HG03175 (cell line): ENCODE data around the gene MPND.

ENCODE experiments used
- ATAC-seq: cut with Tn5 transposase; IDR thresholded peaks from one replicate; pipeline ENCODE4 v1.9.1; 2021; ENCODE audit warnings: mild to moderate bottlenecking, moderate library complexity; ENCODE audit not compliant: unreplicated experiment

The MPND gene

DNA sequence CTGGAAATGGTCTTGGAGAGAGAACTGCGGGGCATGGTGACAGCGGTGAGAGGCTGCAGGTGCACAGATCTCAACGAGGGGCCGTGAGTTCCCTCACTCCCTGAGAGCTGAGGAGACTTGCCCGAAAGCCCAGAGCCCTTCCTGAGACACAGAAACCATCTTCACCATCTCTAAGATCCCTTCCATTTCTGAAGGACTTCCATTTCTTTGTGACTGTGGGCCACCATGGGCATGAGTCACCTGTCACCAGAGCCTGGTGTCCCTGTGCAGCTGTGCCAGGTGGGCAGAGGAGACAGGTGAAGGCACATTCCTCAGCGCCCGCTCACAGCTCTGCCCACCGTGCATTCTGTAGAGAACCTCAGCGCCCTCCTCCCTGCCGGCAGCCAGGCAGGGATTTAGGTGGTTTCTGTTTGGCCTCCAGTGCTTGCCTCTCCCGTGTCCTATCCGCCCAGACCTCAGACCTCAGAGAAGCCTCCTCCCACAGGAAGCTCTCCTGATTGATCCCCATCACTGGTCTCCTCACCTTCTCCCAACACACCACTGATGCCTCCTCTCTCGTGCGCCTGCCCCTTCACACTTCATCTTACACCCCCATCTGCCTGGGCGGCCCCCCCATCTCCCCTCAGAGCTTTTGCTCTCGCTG lies 32.8 kb downstream of the MPND start:
- no peak for ATAC-seq

DNA sequence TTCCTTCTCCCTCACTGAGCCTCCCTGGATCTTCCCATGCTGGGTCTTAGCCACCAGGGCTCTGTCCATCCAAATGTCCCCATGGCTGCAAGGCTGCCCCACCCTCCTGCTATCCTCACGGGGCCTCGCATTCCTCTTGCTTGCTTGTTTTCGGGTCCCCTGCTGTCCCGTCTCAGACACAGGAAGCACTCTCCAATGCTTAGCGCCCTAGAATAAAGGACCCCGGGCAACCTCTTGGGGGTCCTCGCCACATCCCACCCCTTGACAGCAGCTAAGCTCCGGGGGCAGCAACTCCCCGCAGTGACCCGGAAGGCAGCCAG lies 33.3 kb downstream of the MPND start:
- ATAC-seq: no peak

DNA sequence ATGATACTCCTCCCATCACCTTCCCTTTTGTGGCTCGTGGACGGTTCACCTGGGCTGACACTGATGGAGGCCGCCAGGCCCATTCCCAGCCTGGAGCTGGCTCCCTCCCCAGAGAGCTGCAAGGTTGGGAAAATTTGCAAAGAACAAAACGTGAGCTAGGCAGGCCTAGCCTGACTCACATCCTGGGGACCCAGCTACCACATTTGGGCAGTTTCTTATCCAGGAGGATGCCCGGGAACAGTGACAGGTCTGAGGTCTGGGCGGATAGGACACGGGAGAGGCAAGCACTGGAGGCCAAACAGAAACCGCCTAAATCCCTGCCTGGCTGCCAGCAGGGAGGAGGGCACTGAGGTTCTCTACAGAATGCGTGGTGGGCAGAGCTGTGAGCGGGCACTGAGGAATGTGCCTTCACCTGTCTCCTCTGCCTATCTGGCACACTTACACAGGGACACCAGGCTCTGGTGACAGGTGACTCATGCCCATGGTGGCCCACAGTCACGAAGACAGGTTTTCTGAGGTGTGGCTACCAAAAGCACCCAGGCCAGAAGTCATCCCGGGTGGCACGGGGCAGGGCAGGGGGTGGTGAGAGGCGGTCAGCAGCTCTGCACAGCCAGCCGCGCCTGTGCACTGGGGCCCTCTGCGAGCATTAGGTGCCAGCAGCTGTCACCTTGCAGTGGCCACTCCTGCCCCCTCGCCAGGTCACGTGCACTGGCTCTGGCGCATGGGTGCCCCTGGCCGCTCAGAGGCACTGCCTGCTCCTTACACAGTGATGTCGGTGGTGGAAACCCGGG lies 33.8 kb downstream of the MPND start:
- ATAC-seq: no peak

DNA sequence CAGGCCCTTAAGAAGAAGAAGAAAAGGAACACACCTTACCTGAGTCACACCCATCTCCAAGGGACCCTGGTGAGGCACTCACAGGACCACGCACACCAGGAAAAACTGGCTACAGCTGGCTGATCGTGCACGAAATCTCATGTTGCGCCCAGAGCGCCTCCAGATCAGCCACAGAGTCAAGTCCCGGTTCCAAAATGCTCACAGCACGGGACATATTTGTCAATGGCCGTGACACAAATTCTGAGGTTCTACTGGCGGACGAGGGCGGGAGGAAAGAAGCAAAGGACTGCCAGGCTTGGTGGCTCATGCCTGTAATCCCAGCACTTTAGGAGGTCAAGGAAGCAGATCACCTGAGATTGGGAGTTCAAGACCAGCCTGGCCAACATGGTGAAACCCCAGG lies 35.5 kb downstream of the MPND start:
- no peak for ATAC-seq

DNA sequence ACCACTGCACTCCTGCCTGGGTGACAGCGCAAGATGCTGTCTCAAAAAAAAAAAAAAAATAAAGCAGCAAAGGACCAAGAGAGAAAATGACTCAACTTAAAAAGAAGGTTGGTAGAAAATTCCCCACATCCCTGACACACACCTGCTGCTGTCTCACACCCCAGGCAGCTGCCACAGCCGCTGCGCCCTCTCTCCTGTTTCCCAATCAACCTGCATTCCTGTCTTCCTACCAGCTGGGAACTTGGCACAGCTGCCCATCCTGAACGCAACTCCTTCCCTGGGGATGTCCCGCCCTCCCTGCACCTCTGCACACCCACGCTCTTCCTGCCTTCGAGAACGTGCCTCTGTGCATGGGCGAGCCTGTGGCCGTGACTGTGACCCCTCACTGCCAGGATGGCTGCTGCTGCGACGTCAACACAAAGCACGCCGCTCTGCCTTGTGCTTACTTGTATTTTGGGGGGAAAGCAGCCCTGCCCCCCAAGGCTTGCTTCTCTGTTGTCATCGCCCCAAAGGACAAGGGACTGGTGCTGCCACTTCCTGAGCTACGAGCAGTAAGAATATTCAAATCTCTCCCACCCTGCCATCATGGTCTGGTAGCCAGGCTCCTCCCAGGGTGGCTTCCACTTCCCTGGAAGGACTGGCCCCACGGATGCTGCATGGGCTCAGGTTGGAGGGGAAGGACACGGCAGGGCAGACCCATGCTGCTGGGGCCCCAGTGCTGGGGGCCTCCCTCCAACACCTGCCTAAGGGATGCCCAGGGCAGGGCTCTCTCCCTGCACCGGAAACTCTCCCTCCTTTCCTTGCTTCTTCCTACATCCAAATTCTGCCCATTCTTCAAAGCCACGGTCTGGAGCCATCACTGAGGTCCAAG lies 36.3 kb downstream of the MPND start:
- ATAC-seq: no peak

DNA sequence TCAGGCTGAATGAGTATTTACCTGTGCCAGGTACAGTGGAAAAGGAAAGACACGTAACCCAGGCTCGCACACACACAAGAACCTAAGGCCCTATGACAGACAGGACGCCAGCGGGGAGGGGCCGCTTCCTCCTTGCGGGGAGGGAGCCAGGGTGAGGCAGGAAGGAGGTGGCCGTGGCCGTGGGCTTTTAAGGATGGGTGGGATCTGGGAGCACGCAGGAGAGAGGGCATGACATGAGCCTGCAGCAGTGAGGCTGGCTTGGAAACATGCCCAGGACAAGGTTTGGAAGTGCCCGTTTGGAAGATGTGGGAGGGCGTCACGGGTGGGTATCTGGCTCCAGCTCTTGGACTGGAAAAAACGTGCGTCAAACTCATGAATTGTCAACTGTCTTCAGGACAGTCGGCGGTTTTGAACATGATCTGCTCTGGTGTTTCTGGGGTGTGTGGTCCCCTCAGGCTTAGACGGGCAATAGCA lies 36.9 kb downstream of the MPND start:
- ATAC-seq: no peak

DNA sequence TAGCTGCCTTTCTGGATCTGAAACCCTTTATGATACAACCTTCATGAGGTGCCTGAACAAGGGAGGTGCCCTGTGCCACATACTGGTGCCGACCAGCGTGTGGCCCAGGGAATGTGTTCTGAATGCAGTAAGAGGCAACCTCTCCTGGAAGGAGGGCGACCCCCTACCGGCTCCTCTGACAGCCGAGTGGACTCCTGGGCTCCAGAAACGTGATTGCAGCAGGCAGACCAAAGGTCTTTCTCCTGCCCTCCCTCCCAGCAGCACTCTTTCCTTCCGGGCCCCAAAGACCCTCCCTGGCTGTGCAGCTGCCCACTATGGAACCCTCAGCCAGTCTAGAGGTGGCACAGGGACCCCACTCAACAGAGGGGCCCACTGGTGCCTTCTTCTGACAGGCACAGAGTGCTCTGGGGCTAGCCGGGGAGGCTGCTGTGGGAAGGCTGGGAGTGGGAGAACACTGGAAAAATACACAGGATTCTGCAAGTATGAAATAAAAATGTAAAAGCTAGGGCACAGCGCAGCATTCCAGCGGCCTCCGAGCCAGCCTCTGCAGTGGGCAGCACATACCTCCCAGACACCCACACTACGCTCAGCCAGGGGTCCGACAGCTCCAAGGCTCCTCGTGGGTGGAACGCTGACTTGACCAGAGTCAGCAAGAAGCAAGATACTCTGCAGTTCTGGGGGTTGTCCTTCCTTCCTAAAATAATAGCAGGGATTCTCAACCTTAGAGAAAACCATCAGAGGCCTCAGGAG lies 42.1 kb downstream of the MPND start:
- no peak for ATAC-seq

DNA sequence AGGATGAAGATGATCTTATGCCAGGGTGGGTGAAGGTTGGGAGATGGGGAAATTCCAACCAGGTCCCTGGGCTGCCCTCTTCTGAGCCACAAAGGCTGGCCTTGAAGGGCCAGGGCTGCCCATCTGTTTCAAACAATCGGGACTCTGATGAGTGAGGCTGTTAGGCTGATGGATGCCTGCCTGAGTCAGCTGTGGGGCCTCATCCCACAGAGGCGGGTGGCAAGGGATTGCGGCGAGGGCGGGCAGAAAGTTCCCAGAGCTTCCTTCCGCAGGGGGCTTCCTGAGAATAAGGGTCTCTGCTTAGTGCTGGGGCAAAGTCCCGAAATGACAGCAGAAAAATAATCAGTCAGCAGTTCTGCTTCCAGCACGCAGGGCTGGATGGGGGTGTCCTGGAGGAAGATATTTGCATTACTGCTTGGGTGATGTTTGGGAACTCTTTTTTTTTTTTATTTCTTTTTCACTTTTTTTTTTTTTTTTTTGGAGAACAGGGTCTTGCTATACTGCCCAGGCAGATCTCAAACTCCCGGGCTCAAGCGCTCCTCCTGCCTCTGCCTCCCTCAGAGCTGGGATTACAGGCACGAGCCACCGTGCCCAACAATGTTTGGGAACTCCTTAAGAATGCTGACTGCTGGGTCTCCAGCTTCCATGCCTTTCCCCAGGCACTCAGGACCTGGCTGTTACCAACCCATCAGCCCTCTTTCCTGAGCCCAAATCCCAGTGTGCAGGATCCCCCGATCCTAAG lies 42.9 kb downstream of the MPND start:
- ATAC-seq: no peak

DNA sequence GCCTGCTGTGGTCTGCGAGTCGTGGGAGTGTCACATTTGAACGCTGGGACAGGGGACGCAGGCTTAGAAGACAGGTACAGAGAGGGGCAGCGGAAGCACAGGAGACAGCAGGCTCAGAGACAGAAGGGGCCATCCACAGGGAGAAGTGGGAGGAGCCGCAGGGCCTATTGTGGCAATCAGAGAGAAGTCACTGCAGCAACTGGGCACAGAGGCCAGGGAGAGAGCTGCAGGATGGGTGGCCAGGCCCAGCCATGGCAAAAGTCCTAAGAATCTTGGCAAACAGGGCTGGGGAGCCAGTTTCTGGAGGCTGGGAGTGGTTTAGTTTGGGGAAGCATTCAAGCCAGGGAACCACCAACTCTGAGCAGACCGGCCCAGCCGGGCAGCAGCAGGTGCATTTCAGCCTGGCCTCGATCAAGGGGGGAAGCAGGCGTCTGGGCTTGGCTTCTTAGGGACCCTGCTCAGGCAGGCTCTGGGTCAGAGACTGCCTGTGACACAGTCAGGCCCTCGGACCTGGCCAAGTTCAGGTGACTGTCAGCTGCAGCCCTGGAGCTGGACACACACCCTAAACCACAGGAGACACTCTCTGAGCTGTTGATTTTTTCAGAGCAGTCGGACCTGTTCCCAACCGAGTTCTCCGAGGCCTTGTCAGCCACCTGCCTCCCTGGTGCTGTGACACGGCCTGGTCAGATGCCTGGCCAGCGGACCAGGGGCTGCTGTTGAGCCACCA lies 45.1 kb downstream of the MPND start:
- ATAC-seq: no peak

DNA sequence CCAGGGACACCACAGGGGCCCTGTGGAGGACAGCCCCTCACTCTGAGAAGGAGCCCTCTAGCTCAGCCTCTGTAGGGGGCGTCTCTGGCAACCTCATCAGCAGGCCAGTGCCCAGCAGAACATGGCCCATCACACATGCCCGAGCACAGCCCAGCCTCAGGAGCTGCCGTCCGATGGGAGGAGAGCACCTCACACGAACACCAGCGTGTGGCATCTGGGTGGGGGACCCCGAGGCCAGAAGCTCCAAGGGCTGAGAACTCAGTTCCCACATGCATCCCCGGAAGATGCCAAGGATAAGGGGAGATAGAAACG lies 45.7 kb downstream of the MPND start:
- ATAC-seq: no peak

DNA sequence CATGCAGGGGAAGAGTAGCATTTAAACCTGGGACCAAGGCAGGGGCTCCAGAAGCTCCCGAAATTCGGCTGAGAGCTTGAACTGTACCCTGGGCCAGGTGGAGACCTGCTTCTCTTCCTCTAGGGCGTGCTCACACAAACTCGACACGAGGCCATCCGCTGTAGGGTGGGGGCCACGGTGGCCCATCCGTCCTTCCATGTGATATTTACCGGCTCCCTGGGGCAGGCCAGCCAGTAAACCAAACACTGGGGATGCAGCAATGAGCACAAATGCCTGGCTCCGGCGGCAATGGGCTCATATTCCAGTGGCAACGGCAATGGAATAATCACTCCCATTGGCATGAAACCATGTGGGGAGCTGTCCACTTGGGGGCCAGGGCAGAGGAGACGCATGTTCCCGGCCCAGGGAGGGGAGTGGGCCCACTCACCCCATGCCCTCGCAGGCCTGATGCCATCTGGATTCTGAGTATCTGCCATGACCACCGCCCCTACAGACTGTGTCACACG lies 46.2 kb downstream of the MPND start:
- no peak for ATAC-seq

DNA sequence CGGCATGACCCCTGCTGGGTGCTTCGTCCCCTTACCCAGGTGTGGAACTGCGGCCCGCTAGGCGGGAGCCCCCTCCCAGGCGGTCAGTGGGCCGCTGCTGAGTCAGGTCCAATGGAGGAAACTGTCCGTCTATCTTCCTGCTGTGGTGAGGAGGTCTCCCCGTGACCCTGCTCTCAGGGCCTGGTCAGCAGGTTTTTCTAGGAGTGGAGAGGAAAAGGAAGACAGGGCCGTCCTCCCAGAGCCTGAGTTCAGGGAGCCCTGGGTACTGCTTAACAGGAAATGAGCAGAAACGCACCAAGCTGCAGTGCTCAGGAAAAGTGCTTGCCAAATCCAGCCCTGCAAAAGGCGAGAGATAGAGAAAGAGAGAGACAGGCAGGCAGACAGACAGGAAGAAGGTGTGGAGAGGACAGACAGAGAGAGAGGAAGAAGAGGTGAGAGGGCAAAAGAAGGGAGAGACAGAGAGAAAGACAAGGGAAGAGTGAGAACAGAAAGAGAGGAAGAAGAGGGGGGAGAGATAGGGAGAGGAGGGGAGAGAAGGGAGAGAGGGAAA lies 46.7 kb downstream of the MPND start:
- ATAC-seq: no peak

DNA sequence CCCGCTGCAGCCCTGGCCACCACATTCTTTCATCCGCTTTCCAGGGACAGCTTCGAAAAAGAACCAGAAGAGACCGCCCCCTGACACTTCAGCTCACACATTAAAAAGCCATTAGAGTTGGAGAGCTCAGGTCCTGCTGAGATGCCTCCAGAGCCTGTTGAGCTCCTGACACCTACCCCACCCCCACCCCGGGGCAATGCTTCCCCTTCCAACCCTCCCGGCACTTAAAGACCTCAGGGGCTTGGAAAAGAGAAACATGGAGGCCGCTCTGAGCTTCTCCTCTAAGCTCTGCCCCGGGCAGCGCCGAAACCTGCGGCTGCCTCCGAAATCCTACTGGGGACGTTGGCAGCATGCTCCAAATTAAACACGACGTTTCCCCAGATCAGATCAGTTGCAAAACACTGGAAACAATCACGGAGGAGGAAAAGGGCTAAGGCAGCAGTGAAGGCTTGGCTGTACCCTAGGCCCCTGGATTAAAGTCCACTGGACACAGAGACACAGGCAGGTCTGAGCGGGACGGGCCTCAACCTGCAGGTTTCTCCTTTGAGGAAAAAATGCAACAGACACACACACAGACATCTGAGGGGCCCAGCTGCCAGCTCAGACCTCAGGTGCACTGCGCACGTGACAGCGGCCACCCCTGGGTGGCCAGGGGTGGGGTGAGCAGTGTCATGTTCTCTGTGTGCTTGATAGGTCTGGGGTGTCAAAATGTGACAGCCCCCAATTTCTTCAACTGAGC lies 47.4 kb downstream of the MPND start:
- ATAC-seq: no peak

DNA sequence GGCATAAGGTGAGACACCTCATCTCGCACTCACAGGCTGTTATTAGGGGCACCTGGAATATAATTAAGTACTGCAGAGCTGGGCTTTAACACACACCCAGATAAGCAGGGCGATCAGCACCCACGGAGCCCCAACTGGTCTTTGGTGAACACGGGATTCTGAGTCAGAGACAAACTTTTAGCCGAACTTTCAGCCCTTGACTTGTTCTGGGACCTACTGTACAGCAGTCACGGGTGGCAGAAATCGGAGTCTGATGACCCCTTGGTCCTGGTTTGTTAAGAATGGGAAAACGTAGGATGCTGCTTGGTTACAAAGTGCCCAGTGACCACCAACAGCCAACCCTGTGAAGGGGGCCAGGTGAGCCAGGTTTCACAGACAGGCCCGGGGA lies 47.9 kb downstream of the MPND start:
- ATAC-seq: no peak

DNA sequence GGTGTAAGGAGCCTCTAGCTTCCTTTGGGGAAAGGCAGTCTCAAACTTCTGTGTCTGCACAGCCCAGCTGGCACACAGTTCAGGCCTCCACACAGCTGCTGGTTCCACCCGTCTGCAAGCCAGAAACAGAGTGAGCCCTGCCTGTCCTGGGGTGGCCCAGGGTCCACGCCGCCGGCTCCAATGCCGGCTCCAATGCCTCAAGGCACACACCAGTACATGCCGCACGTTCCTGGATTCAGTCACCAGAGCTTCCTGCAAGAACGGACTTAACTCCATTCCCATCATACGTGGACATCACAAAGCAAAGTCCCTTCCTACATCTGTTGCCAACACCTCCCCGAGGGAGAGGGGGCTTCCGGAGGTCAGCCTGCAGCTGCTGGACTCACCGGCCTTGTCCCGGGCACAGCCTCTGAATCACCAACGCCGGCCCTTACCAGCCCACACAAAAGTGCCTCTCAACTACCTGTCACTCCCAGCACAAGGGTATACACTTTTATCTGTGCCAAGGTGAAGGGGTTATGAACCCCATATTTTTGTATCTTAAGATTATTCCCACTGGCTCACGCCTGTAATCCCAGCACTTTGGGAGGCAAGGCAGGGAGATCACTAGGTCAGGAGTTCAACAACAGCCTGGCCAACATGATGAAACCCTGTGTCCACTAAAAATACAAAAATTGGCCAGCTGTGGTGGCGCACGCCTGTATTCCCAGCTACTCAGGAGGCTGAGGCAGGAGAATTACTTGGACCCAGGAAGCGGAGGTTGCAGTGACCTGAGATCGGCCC lies 48.5 kb downstream of the MPND start:
- ATAC-seq: no peak

DNA sequence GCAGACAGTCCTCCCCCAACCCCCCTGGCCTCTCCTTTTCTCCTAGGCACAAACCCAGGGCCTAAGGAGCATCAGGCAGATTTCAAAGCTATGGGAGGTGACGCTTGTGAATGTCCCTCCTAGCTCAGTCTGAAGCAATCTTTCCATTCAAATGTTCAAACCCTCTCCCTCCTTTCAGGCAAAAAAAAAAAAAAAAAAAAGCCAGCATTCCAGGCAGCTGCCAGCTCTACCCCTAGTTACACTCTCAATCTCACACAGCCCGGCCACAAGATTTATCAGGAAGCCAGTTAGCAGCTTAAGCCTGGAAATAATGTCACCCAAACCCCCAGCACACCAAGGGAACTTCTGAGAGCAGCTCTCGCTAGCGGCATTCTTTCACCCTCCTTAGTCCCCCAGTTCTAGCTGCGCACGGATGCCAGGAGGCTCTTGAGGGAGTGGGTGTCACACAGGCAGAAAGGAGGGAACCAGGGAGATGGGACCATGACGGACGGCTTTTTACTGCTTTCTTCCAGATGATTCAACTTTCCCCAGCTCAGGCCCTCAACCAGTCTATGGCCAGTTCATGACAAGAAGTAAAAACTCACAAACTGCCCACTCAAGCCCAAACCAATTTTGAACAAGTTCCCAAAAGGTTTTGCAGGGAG lies 50.7 kb downstream of the MPND start:
- ATAC-seq: no peak

DNA sequence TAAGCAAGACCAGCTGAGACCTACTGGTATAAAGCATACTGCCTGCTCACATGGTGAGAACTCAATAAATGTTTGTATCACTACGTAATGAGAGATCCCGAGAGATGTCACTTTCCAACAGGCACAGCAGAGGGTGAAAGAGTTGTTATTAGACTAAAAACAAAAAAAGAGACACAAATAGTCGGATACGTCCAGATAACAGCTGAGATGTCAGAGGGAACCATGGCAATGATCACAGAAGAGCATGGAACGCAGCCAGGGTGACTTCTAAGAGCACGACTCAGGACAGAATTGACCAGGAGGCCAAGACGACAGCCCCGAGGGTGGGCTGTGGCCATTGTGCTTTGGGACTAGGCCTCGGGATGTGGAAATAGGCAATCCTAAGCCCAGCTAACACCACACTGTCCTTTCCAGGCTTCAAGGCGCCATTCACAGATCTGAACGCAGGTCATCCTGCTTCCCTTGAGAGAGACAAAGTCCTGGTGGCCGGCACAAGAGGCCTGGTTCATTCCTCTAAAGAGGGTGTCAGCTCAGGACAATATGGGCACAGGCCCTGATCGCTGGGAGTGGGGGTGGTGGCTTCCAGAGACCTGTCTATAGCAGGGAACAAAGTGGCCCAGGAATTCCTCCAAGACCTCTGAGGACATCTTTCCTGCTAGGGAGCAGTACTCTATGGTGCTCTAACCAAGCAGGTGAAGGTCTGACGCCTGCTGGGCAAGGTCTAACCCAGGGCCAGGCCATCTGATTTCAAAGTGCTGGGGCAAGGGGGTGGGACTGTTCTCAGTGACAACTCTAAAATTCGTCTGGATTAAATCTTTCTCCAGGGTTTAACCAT lies 53.8 kb downstream of the MPND start:
- no peak for ATAC-seq
